ENCODE measurements around the gene BMPER.

The BMPER gene

GRCh38 chr7:33910756-33911155, 5.4 kb downstream of the BMPER start (continued):
- no peak for TF ChIP-seq ELK4 (IDR thresholded peaks at IDR 0.05; ENCODE audit: borderline replicate concordance, low read depth, low read length)

GRCh38 chr7:33916357-33917081, 11.2 kb downstream of the BMPER start:
- CTCF ChIA-PET: interaction anchor here (0.6 to 2.4 kb wide), 4 partner anchors 16 to 459 kb away, joined by 3 to 14 read pairs (median 5); no protein-coding TSS in a partner anchor
- Histone ChIP-seq H3K36me3 (ENCODE audit: control insufficient read depth in 2 of 2, insufficient read depth in 1 of 2, low read length in 2 of 2) (no peaks in the 10 kb centered on the region), H3K4me3 (ENCODE audit: low read depth, low read length) (no peak overlapping the region), H3K27ac (ENCODE audit: extremely low read depth, low read depth, low read length) (no peak overlapping the region), H3K9me3 (ENCODE audit: control insufficient read depth, insufficient read depth, low read depth, low read length) (no peaks in the 10 kb centered on the region), H3K4me1 (ENCODE audit: control insufficient read depth, insufficient read depth, low read length) (no peaks in the 10 kb centered on the region)
- no peak for TF ChIP-seq ZNF645 (tag by site-specific recombination; IDR thresholded peaks at IDR 0.05)
- TF ChIP-seq ZNF138 (tag by site-specific recombination; IDR thresholded peaks at IDR 0.05; ENCODE audit: borderline replicate concordance): no peak
- TF ChIP-seq YY1 (tag by site-specific recombination; IDR thresholded peaks at IDR 0.05): no peak
- no peak for TF ChIP-seq ZBTB17 (tag by site-specific recombination; IDR thresholded peaks at IDR 0.05)
- TF ChIP-seq ZNF146 (tag by site-specific recombination; IDR thresholded peaks at IDR 0.05): no peak
- TF ChIP-seq GLI2 (tag by site-specific recombination; IDR thresholded peaks at IDR 0.05; ENCODE audit: borderline replicate concordance, low read depth): no peak
- no peak for TF ChIP-seq PRDM4 (tag by site-specific recombination; IDR thresholded peaks at IDR 0.05)
- TF ChIP-seq ZNF776 (tag by site-specific recombination; IDR thresholded peaks at IDR 0.05; ENCODE audit: borderline replicate concordance): no peak
- no peak for TF ChIP-seq KLF10 (tag by site-specific recombination; IDR thresholded peaks at IDR 0.05)
- POLR2A ChIA-PET: no interaction called here

- CTCF ChIA-PET: interaction anchor here (2.4 kb wide), 1 partner anchor 15 kb away, joined by 14 read pairs; no protein-coding TSS in a partner anchor
- Histone ChIP-seq H3K36me3 (ENCODE audit: control insufficient read depth in 2 of 2, insufficient read depth in 1 of 2, low read length in 2 of 2) (no peaks in the 10 kb centered on the region), H3K27ac (ENCODE audit: extremely low read depth, low read depth, low read length) (no peak overlapping the region), H3K9me3 (ENCODE audit: control insufficient read depth, insufficient read depth, low read depth, low read length) (no peaks in the 10 kb centered on the region), H3K4me3 (ENCODE audit: low read depth, low read length) (no peak overlapping the region), H3K4me1 (ENCODE audit: control insufficient read depth, insufficient read depth, low read length) (no peaks in the 10 kb centered on the region; the same call in 1 of the 2 replicates)
- TF ChIP-seq ZNF555 (tag by site-specific recombination; conservative IDR thresholded peaks at IDR 0.05) (no peak), ZEB2 (tag by site-specific recombination; IDR thresholded peaks at IDR 0.05) (no peak), ZNF660 (tag by site-specific recombination; IDR thresholded peaks at IDR 0.05) (no peak), ZNF473 (tag by site-specific recombination; IDR thresholded peaks at IDR 0.05) (no peak), ZNF362 (tag by site-specific recombination; IDR thresholded peaks at IDR 0.05) (no peak), ZNF677 (tag by site-specific recombination; IDR thresholded peaks at IDR 0.05) (no peak), ZSCAN16 (tag by site-specific recombination; IDR thresholded peaks at IDR 0.05) (no peak)
- POLR2A ChIA-PET: no interaction called here
Measured at GRCh38 chr7:33917661-33918060, 12.3 kb downstream of the BMPER start.
